ENCODE data around the gene PALM.

The PALM gene

GRCh38 chr19:776549-776948 is 67.8 kb downstream of the PALM start:
- Histone ChIP-seq H3K36me3 (ENCODE audit: control insufficient read depth, insufficient read depth, low read length) (no peaks in the 10 kb centered on the region), H3K27ac (ENCODE audit: low read depth, low read length) (no peak overlapping the region), H3K4me1 (ENCODE audit: control insufficient read depth, insufficient read depth, low read length) (peaks cover 3% of the 10 kb centered on the region; the same call in 1 of the 2 replicates), H3K9me3 (ENCODE audit: control insufficient read depth, insufficient read depth, low read depth, low read length) (no peaks in the 10 kb centered on the region), H3K4me3 (ENCODE audit: low read depth, low read length) (no peak overlapping the region), H3K9ac (ENCODE audit: low read length) (no peak overlapping the region), H3K27me3 (ENCODE audit: control insufficient read depth, insufficient read depth, low read length) (no peaks in the 10 kb centered on the region)

GRCh38 chr19:778910-779653 is 70.3 kb downstream of the PALM start:
- Histone ChIP-seq H3K9ac (ENCODE audit: low read length) (no peak overlapping the region), H3K9me3 (ENCODE audit: control insufficient read depth, insufficient read depth, low read depth, low read length) (no peaks in the 10 kb centered on the region), H3K27me3 (ENCODE audit: control insufficient read depth, insufficient read depth, low read length) (no peaks in the 10 kb centered on the region), H3K4me3 (ENCODE audit: low read depth, low read length) (no peak overlapping the region), H3K4me1 (ENCODE audit: control insufficient read depth, insufficient read depth, low read length) (peaks cover 17% of the 10 kb centered on the region), H3K27ac (ENCODE audit: low read depth, low read length) (no peak overlapping the region), H3K36me3 (ENCODE audit: control insufficient read depth, insufficient read depth, low read length) (no peaks in the 10 kb centered on the region)

- Histone ChIP-seq H3K9ac (ENCODE audit: low read length) (no peak overlapping the region), H3K27ac (ENCODE audit: low read depth, low read length) (no peak overlapping the region)
These were observed 72.2 kb downstream of the PALM start for GRCh38 chr19:780935-781334.

GRCh38 chr19:781800-782184 is 73.1 kb downstream of the PALM start:
- Histone ChIP-seq H3K27ac (ENCODE audit: low read depth, low read length) (peak overlapping the region; percentile 98), H3K9me3 (ENCODE audit: control insufficient read depth, insufficient read depth, low read depth, low read length) (no peaks in the 10 kb centered on the region), H3K4me3 (ENCODE audit: low read depth, low read length) (peak overlapping the region; percentile 58), H3K4me1 (ENCODE audit: control insufficient read depth, insufficient read depth, low read length) (peaks cover 17% of the 10 kb centered on the region), H3K27me3 (ENCODE audit: control insufficient read depth, insufficient read depth, low read length) (no peaks in the 10 kb centered on the region), H3K9ac (ENCODE audit: low read length) (peak overlapping the region; percentile 89), H3K36me3 (ENCODE audit: control insufficient read depth, insufficient read depth, low read length) (no peaks in the 10 kb centered on the region)

More at GRCh38 chr19:780935-781334, 72.2 kb downstream of the PALM start:
- H3K4me3 ChIP-seq (ENCODE audit: low read depth, low read length) = no peak overlapping the region
- H3K9me3 ChIP-seq (ENCODE audit: control insufficient read depth, insufficient read depth, low read depth, low read length) = no peaks in the 10 kb centered on the region
- H3K27me3 ChIP-seq (ENCODE audit: control insufficient read depth, insufficient read depth, low read length) = no peaks in the 10 kb centered on the region
- H3K36me3 ChIP-seq (ENCODE audit: control insufficient read depth, insufficient read depth, low read length) = no peaks in the 10 kb centered on the region
- H3K4me1 ChIP-seq (ENCODE audit: control insufficient read depth, insufficient read depth, low read length) = peaks cover 17% of the 10 kb centered on the region

GRCh38 chr19:782185-782877 is 73.6 kb downstream of the PALM start:
- Histone ChIP-seq H3K4me3 (ENCODE audit: low read depth, low read length) (peak overlapping the region; percentile 58), H3K4me1 (ENCODE audit: control insufficient read depth, insufficient read depth, low read length) (peaks cover 17% of the 10 kb centered on the region), H3K9me3 (ENCODE audit: control insufficient read depth, insufficient read depth, low read depth, low read length) (no peaks in the 10 kb centered on the region), H3K27ac (ENCODE audit: low read depth, low read length) (peak overlapping the region; percentile 98), H3K36me3 (ENCODE audit: control insufficient read depth, insufficient read depth, low read length) (no peaks in the 10 kb centered on the region), H3K9ac (ENCODE audit: low read length) (peak overlapping the region; percentile 89), H3K27me3 (ENCODE audit: control insufficient read depth, insufficient read depth, low read length) (no peaks in the 10 kb centered on the region)

GRCh38 chr19:782878-783668 is 74.3 kb downstream of the PALM start:
- Histone ChIP-seq H3K9ac (ENCODE audit: low read length) (peak overlapping the region; percentile 81), H3K36me3 (ENCODE audit: control insufficient read depth, insufficient read depth, low read length) (no peaks in the 10 kb centered on the region), H3K4me1 (ENCODE audit: control insufficient read depth, insufficient read depth, low read length) (peaks cover 21% of the 10 kb centered on the region), H3K27ac (ENCODE audit: low read depth, low read length) (peak overlapping the region; percentile 98), H3K27me3 (ENCODE audit: control insufficient read depth, insufficient read depth, low read length) (no peaks in the 10 kb centered on the region), H3K9me3 (ENCODE audit: control insufficient read depth, insufficient read depth, low read depth, low read length) (no peaks in the 10 kb centered on the region), H3K4me3 (ENCODE audit: low read depth, low read length) (peak overlapping the region; percentile 58)

GRCh38 chr19:784541-784940 is 75.8 kb downstream of the PALM start:
- Histone ChIP-seq H3K36me3 (ENCODE audit: control insufficient read depth, insufficient read depth, low read length) (no peaks in the 10 kb centered on the region), H3K27me3 (ENCODE audit: control insufficient read depth, insufficient read depth, low read length) (no peaks in the 10 kb centered on the region), H3K4me1 (ENCODE audit: control insufficient read depth, insufficient read depth, low read length) (peaks cover 34% of the 10 kb centered on the region), H3K9ac (ENCODE audit: low read length) (no peak overlapping the region), H3K4me3 (ENCODE audit: low read depth, low read length) (0 out of 2 replicates have a peak overlapping the region, but pooled peaks have one; percentile 16), H3K27ac (ENCODE audit: low read depth, low read length) (no peak overlapping the region), H3K9me3 (ENCODE audit: control insufficient read depth, insufficient read depth, low read depth, low read length) (no peaks in the 10 kb centered on the region)

- no peaks in the 10 kb centered on the region for H3K36me3 ChIP-seq (ENCODE audit: control insufficient read depth, insufficient read depth, low read length)
- peaks cover 44% of the 10 kb centered on the region for H3K4me1 ChIP-seq (ENCODE audit: control insufficient read depth, insufficient read depth, low read length)
- H3K27ac ChIP-seq (ENCODE audit: low read depth, low read length) = no peak overlapping the region
- no peaks in the 10 kb centered on the region for H3K9me3 ChIP-seq (ENCODE audit: control insufficient read depth, insufficient read depth, low read depth, low read length)
- no peaks in the 10 kb centered on the region for H3K27me3 ChIP-seq (ENCODE audit: control insufficient read depth, insufficient read depth, low read length)
- H3K4me3 ChIP-seq (ENCODE audit: low read depth, low read length) = no peak overlapping the region
- H3K9ac ChIP-seq (ENCODE audit: low read length) = peak overlapping the region; percentile 18
These were observed 78.8 kb downstream of the PALM start for GRCh38 chr19:787536-787935.

- Histone ChIP-seq H3K27me3 (ENCODE audit: control insufficient read depth, insufficient read depth, low read length) (no peaks in the 10 kb centered on the region), H3K9me3 (ENCODE audit: control insufficient read depth, insufficient read depth, low read depth, low read length) (no peaks in the 10 kb centered on the region), H3K4me3 (ENCODE audit: low read depth, low read length) (no peak overlapping the region), H3K27ac (ENCODE audit: low read depth, low read length) (peak overlapping the region; percentile 44; the same call in 1 of the 2 replicates), H3K4me1 (ENCODE audit: control insufficient read depth, insufficient read depth, low read length) (peaks cover 37% of the 10 kb centered on the region), H3K9ac (ENCODE audit: low read length) (peak overlapping the region; percentile 46), H3K36me3 (ENCODE audit: control insufficient read depth, insufficient read depth, low read length) (no peaks in the 10 kb centered on the region)
These were observed 79.9 kb downstream of the PALM start for GRCh38 chr19:788686-788982.

- Histone ChIP-seq H3K9me3 (ENCODE audit: control insufficient read depth, insufficient read depth, low read depth, low read length) (no peaks in the 10 kb centered on the region), H3K36me3 (ENCODE audit: control insufficient read depth, insufficient read depth, low read length) (no peaks in the 10 kb centered on the region), H3K9ac (ENCODE audit: low read length) (peak overlapping the region; percentile 46), H3K27me3 (ENCODE audit: control insufficient read depth, insufficient read depth, low read length) (no peaks in the 10 kb centered on the region), H3K4me1 (ENCODE audit: control insufficient read depth, insufficient read depth, low read length) (peaks cover 37% of the 10 kb centered on the region), H3K4me3 (ENCODE audit: low read depth, low read length) (no peak overlapping the region), H3K27ac (ENCODE audit: low read depth, low read length) (peak overlapping the region; percentile 44)
These were observed 80.4 kb downstream of the PALM start for GRCh38 chr19:788983-789700.
